Endothelial cell of umbilical vein (primary cell): Measurements from ENCODE around the gene TEAD3. TPM values are rescaled to one million over a fixed set of nuclear protein-coding genes. Genes with fewer than 3 reads are reported as not detected.

Source experiments
- BruUV-seq: library from RNA; stranded (reverse); fragments of 400-500 nt; replicated peaks from 2 replicates; lab custom pipeline; 2021; lab: Mats Ljungman, UMichigan
- CTCF ChIA-PET: fragments of 300-600, 350-600 bp; sonication (Branson Sonifier 250); formaldehyde crosslinking; loops from one replicate; lab custom pipeline; 2021; ENCODE audit warnings: antibody characterized with exemption, inconsistent platforms; lab: Charles Lee
- POLR2A ChIA-PET: fragments of 300-600, 350-600 bp; sonication (Branson Sonifier 250); formaldehyde crosslinking; loops from one replicate; lab custom pipeline; 2021; ENCODE audit warnings: antibody characterized with exemption, inconsistent platforms; lab: Charles Lee
- DNase-seq: peaks from one replicate; pipeline ENCODE4 v3.0.0-alpha.2; 2011; ENCODE audit warnings: low read depth, low spot score
- FAIRE-seq: peaks from 2 replicates; lab custom pipeline; 2011; peaks lifted over from hg19 to GRCh38; lab: Jason Lieb, UNC
- H2AFZ ChIP-seq: 2 replicates; pipeline ENCODE4 v1.6.0; 2012; ENCODE audit warnings: low read depth, low read length, control low read depth, inconsistent platforms
- H3K27ac ChIP-seq: 2 replicates; pipeline ENCODE4 v1.5.1; 2011; ENCODE audit warnings: low read depth, mild to moderate bottlenecking, control low read depth, low read length, moderate library complexity; ENCODE audit not compliant: insufficient read depth
- H3K27me3 ChIP-seq, 2 experiments: 2 replicates each; pipeline versions ENCODE4 v1.6.0 to v1.6.1; 2011; ENCODE audit warnings: low read length in 2 of 2, mixed read lengths in 1 of 2; ENCODE audit not compliant: control insufficient read depth in 2 of 2, insufficient read depth in 2 of 2
- H3K36me3 ChIP-seq, 2 experiments: 2 replicates in 1 of 2; 3 replicates in 1 of 2; pipeline ENCODE4 v1.5.1; 2011; ENCODE audit warnings: low read length in 2 of 2, mild to moderate bottlenecking in 1 of 2, moderate library complexity in 1 of 2; ENCODE audit not compliant: control insufficient read depth in 2 of 2, insufficient read depth in 2 of 2; ENCODE audit errors: extremely low read depth in 1 of 2
- H3K4me1 ChIP-seq: 3 replicates; pipeline ENCODE4 v1.5.1; 2011; ENCODE audit warnings: mild to moderate bottlenecking, low read length; ENCODE audit not compliant: control insufficient read depth, insufficient read depth; ENCODE audit errors: extremely low read depth
- H3K4me2 ChIP-seq: 2 replicates; pipeline ENCODE4 v1.6.1; 2011; ENCODE audit warnings: low read length, control low read depth, mixed read lengths; ENCODE audit not compliant: insufficient read depth
- H3K4me3 ChIP-seq, 3 experiments: fragments of 200-600 bp in 1 of 3; sonication (generic), shearing (Covaris generic) in 1 of 3; replicated peaks in 1 of 3; 2 replicates each; pipeline ENCODE4 v1.5.1; 2011 to 2016; ENCODE audit warnings: control low read depth in 3 of 3, low read length in 3 of 3, mild to moderate bottlenecking in 2 of 3, inconsistent platforms in 1 of 3, low read depth in 1 of 3, moderate library complexity in 1 of 3; ENCODE audit not compliant: insufficient read depth in 1 of 3
- H3K79me2 ChIP-seq: 2 replicates; pipeline ENCODE4 v1.6.0; 2012; ENCODE audit warnings: low read length, inconsistent platforms; ENCODE audit not compliant: control insufficient read depth, insufficient read depth
- H3K9ac ChIP-seq: replicated peaks from 2 replicates; pipeline ENCODE3; 2011; ENCODE audit warnings: low read length, control low read depth; ENCODE audit not compliant: insufficient read depth; ENCODE audit errors: extremely low read depth
- H3K9me1 ChIP-seq: replicated peaks from 3 replicates; pipeline ENCODE4 v1.6.0; 2011; ENCODE audit warnings: mild to moderate bottlenecking, low read length; ENCODE audit not compliant: control insufficient read depth, insufficient read depth; ENCODE audit errors: extremely low read depth
- H3K9me3 ChIP-seq: replicated peaks from 2 replicates; pipeline ENCODE4 v1.5.1; 2012; ENCODE audit warnings: low read length, inconsistent platforms; ENCODE audit not compliant: control insufficient read depth, insufficient read depth
- H4K20me1 ChIP-seq: replicated peaks from 2 replicates; pipeline ENCODE3; 2011; ENCODE audit warnings: mild to moderate bottlenecking, low read length; ENCODE audit not compliant: control insufficient read depth, insufficient read depth; ENCODE audit errors: extremely low read depth
- EZH2 ChIP-seq: IDR thresholded peaks from 2 replicates; pipeline ENCODE4 v1.6.1; 2012; ENCODE audit warnings: borderline replicate concordance, low read depth, mild to moderate bottlenecking, moderate library complexity, low read length, inconsistent platforms; ENCODE audit not compliant: severe bottlenecking
- FOS ChIP-seq: IDR thresholded peaks from 2 replicates; pipeline ENCODE4 v1.6.1; 2011; ENCODE audit warnings: mild to moderate bottlenecking, low read length, moderate library complexity, borderline replicate concordance; ENCODE audit not compliant: insufficient read depth
- GATA2 ChIP-seq: IDR thresholded peaks from 2 replicates; pipeline ENCODE4 v1.7.0; 2011; ENCODE audit warnings: low read depth, mild to moderate bottlenecking, moderate library complexity, mixed read lengths, low read length; ENCODE audit not compliant: insufficient read length, insufficient read depth
- JUN ChIP-seq: IDR thresholded peaks from 2 replicates; pipeline ENCODE4 v1.6.1; 2011; ENCODE audit warnings: borderline replicate concordance, low read depth; ENCODE audit not compliant: insufficient read length, insufficient read depth
- MYC ChIP-seq: IDR thresholded peaks from one replicate; pipeline ENCODE4 v1.6.1; 2011; ENCODE audit warnings: mild to moderate bottlenecking, low read depth, low read length
- POLR2A ChIP-seq: IDR thresholded peaks from 2 replicates; pipeline ENCODE4 v1.6.1; 2012; ENCODE audit warnings: low read depth, mild to moderate bottlenecking, control low read depth, low read length
- POLR2AphosphoS5 ChIP-seq: IDR thresholded peaks from 2 replicates; pipeline ENCODE4 v1.6.1; 2012; ENCODE audit warnings: low read depth, mild to moderate bottlenecking, control low read depth, low read length, moderate library complexity; ENCODE audit not compliant: insufficient read depth
- dilution Hi-C: fragments of 300-500 bp; cut with MboI; formaldehyde crosslinking; loops from one replicate; pipeline ENCODE4 v1.15.0; 2019; ENCODE audit warnings: low sequenced_read_pairs; ENCODE audit not compliant: extremely low pct_ligation_motif_present
- intact Hi-C: fragments of 100-400 bp; cut with micrococcal nuclease; formaldehyde crosslinking; loops from one replicate; pipeline ENCODE4 v1.10.0; 2022
- polyA plus RNA-seq, 4 experiments: library from polyadenylated mRNA; depleted of rRNA in 3 of 4; stranded (reverse) in 3 of 4; unstranded in 1 of 4; fragments of >200 nt; gene quantifications; 2 replicates each; pipeline versions ENCODE4 v1.2.1 to v1.2.3, GENCODE V29; 2011 to 2012; ENCODE audit warnings: missing spikeins in 1 of 4
- total RNA-seq: library from RNA; stranded (reverse); gene quantifications from 2 replicates; pipeline ENCODE4 v1.2.3, GENCODE V29; 2021
- TF ChIP-seq, protein P1 (sequence below): IDR thresholded peaks from 2 replicates; pipeline ENCODE4 v1.6.1; 2011; ENCODE audit not compliant: insufficient read depth, insufficient read length
- TF ChIP-seq, protein P2 (sequence below), 2 donors: IDR thresholded peaks; 1 replicate in 1 of 2; 2 replicates in 1 of 2; pipeline ENCODE4 v1.5.1; 2011; ENCODE audit warnings: low read length in 2 of 2, mild to moderate bottlenecking in 2 of 2, moderate library complexity in 2 of 2, control low read depth in 1 of 2, inconsistent platforms in 1 of 2, low read depth in 1 of 2; ENCODE audit not compliant: insufficient read depth in 1 of 2; ENCODE audit errors: extremely low read depth in 1 of 2

Gene TEAD3
- total and polyA plus RNA-seq, 2 donors (not counting 3 experiments of a cell fraction or from before 2014, with no cell fraction given) = 1.1 to 1.6 TPM

DNA sequence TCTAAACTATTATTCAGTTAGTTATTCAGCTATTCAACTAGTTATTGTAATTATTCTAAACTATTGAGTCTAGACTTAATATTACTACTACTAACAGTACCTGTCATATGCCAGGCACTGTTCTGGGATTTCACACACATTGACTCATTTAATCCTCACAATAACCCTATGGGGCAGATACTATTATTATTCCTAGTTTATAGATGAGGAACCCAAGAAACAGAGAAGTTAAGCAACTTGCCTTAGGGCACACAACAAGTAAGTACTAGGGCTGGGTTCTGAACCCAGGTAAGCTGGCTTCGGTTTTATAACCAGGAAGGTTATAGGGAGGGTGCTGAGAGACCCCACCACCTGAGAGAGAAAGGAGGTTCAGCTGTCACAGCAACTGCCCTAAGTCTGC is 7.8 kb downstream of the TEAD3 start:
- H3K79me2 ChIP-seq = no peaks in the 10 kb centered on the region
- dilution Hi-C loops = no loop called here
- H3K9ac ChIP-seq = no peak overlapping the region

More for the DNA sequence above, 7.8 kb downstream of the TEAD3 start:
- Histone ChIP-seq H3K9me3 (no peaks in the 10 kb centered on the region), H2AFZ (no peak overlapping the region), H3K9me1 (no peaks in the 10 kb centered on the region), H3K27ac (no peak overlapping the region), H3K4me1 (no peaks in the 10 kb centered on the region), H3K36me3 (no peaks in the 10 kb centered on the region), H3K4me2 (no peak overlapping the region), H3K4me3 (no peak overlapping the region), H3K27me3 (peaks cover 5 to 8% of the 10 kb centered on the region in 2 experiments), H4K20me1 (no peaks in the 10 kb centered on the region)
- no peak for DNase-seq
- no peak for TF ChIP-seq MYC
- TF ChIP-seq EZH2 = no peak
- no peak for TF ChIP-seq FOS
- TF ChIP-seq, protein P1, sequence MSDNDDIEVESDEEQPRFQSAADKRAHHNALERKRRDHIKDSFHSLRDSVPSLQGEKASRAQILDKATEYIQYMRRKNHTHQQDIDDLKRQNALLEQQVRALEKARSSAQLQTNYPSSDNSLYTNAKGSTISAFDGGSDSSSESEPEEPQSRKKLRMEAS = no peak
- no peak for TF ChIP-seq POLR2AphosphoS5
- no peak for TF ChIP-seq JUN
- no peak for TF ChIP-seq POLR2A
- TF ChIP-seq, protein P2, sequence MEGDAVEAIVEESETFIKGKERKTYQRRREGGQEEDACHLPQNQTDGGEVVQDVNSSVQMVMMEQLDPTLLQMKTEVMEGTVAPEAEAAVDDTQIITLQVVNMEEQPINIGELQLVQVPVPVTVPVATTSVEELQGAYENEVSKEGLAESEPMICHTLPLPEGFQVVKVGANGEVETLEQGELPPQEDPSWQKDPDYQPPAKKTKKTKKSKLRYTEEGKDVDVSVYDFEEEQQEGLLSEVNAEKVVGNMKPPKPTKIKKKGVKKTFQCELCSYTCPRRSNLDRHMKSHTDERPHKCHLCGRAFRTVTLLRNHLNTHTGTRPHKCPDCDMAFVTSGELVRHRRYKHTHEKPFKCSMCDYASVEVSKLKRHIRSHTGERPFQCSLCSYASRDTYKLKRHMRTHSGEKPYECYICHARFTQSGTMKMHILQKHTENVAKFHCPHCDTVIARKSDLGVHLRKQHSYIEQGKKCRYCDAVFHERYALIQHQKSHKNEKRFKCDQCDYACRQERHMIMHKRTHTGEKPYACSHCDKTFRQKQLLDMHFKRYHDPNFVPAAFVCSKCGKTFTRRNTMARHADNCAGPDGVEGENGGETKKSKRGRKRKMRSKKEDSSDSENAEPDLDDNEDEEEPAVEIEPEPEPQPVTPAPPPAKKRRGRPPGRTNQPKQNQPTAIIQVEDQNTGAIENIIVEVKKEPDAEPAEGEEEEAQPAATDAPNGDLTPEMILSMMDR (IDR thresholded peaks at IDR 0.05; ENCODE audit: extremely low read depth in 1 of 2, insufficient read depth in 1 of 2, low read depth in 1 of 2, low read length in 2 of 2) = no peak
- no peak for TF ChIP-seq GATA2
- intact Hi-C loops = no loop called here
- BruUV-seq = no TSS peak
- ChIA-PET CTCF (interaction anchor here (1.2 kb wide), 1 partner anchor 12 kb away, joined by 3 read pairs; no protein-coding TSS in a partner anchor), POLR2A (no interaction called here)
- FAIRE-seq = no peak
